SHP77 treated with DMSO at 0.1 percent for 48 hours (cell line): Measurements from ENCODE around the gene NCCRP1.

Experiments used
- DNase-seq: peaks from one replicate; lab custom pipeline; 2025; lab: John Stamatoyannopoulos, UW

NCCRP1 gene, protein sequence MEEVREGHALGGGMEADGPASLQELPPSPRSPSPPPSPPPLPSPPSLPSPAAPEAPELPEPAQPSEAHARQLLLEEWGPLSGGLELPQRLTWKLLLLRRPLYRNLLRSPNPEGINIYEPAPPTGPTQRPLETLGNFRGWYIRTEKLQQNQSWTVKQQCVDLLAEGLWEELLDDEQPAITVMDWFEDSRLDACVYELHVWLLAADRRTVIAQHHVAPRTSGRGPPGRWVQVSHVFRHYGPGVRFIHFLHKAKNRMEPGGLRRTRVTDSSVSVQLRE

DNA sequence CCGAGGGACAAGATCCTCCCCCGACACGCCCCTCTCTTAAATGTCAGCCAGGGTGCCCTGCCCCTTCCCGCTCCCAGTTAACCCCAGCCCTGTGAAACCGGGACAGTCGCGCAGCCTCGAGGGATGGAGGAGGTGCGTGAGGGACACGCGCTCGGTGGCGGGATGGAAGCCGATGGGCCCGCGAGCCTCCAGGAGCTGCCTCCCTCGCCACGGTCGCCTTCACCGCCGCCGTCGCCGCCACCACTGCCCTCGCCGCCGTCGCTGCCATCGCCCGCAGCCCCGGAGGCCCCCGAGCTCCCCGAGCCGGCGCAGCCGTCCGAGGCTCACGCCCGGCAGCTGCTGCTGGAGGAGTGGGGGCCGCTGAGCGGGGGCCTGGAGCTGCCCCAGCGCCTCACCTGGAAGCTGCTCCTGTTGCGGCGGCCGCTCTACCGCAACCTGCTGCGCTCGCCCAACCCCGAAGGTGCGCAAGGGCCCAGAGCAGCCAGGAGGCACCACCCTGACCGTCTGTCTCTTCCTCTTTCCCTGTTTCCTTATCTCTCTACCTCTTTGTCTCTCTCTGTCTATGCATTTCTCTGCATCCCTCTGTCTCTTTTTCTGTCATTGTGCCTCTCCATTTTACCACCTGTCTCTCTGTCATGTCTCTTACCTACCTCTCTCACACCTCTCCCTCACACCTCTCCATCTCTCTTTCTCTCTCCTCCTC lies at the start of gene NCCRP1:
TSS of gene NCCRP1 (plus strand) at position 105 of the 703 bp plus-strand sequence. CDS start at position 124, 19 bp downstream.
- no peak for DNase-seq

DNA sequence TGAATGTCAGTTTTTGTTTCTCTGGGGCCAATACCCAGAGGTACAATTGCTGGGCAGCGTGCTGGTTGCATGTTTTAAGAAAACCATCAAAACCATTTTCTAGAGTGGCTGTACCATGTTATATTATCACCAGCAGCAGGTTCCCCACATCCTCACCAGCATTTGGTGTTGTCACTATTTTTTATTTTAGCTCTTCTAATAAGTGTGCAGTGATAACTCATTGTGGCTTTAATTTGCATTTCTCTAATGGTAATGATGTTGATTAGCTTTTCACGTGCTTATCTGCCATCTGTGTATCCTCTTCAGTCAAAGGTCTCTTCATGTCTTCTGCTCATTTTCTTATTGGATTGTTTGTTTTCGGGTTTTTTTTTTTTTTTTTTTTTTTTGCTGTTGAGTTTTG lies 49.3 kb upstream of the NCCRP1 start:
- no peak for DNase-seq

DNA sequence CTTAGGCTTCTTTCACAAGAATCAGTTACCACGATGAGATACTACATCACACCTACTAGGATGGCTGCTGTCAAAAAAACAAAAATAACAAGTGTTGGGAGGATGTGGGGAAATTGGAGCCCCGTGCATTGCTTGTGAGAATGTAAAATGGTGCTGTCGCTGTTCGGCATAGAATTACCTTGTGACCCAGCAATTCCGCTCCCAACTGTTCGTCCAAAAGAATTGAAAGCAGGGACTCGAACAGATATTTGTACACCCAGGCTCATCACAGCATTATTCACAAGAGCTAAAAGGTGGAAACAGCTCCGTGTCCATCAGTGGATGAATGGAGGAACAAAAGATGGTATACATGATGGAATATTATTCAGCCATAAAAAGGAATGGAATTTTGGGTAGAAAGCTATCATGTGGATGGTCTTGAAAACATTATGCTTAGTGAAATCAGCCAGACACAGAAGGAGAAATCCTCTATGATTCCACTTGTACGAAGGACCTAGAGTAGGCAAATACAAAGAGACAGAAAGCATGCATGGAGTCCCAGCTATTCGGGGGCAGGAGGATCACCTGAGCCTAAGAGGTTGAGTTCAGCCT lies 47.7 kb upstream of the NCCRP1 start:
- no peak for DNase-seq

DNA sequence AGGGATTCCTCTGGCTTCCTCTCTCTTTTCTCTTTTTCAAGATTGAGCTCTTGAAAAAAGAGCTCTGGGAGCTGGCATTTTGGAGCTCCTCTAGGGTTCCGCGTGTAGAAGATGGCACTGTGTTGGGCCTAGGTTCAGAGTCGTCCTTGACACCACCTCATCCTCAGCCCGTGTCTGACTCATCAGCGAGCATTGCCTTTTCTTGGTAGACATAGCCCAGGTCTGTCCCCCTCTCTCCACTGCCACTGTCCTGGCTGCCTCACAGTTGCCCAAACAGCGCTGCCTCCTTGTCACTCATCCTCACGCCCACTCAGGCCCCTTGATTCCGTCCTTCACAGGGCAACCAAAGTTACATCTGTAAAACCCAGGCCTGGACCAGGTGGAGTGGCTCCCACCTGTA lies 46.5 kb upstream of the NCCRP1 start:
- no peak for DNase-seq

DNA sequence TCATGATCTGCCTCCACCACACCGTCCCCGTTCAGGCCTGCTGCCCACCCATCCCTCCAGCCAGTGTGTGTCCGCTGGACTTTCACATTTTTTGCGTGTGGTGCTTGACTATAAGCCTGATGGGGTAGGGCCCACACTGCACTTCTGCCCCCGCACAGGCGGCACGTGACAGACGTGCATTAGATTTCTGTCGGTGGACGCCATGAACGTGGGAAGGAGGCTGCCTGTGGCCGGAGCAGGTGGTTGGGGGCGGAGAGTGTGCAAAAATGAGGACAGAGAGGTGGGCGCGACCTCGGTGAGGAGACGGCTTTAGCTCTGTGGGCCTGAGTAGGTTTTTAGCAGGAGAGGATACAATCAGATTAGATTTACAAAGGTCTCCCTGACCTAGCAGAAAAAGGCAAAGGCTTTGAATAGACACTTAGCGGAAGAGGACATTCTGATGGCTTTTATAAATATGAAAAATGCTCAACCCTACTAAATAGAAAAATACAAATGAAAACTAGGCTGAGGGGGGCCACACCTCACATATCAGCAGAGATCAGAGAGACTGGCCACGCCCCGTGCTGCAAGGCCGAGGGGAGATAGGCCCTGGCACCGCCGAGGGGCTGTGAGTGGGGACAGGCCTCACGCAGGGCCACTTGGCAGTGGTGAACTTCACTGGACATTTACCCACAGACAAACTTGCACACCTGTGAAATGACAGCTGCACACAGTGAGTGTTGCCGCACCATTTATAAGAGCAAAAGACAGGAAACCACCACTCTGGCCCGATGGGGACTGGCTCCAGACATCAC lies 45.8 kb upstream of the NCCRP1 start:
- DNase-seq, result no peak

DNA sequence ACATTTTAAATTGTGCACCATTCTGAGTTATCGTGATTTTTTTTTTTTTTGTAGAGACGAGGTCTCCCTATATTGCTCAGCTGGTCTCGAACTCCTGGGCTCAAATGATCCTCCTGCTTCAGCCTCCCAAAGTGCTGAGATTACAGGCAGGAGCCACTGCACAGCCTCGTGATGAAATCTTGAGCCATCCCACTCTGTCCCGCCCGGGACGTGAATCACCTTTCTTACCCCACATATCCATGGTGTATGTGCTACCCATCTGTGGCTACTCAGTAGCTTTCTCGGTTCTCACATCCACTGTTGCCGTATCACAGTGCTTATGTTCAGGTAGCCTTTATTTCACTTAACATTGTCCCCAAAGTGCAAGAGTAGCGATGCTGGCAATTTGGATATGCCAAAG lies 44.7 kb upstream of the NCCRP1 start:
- no peak for DNase-seq

DNA sequence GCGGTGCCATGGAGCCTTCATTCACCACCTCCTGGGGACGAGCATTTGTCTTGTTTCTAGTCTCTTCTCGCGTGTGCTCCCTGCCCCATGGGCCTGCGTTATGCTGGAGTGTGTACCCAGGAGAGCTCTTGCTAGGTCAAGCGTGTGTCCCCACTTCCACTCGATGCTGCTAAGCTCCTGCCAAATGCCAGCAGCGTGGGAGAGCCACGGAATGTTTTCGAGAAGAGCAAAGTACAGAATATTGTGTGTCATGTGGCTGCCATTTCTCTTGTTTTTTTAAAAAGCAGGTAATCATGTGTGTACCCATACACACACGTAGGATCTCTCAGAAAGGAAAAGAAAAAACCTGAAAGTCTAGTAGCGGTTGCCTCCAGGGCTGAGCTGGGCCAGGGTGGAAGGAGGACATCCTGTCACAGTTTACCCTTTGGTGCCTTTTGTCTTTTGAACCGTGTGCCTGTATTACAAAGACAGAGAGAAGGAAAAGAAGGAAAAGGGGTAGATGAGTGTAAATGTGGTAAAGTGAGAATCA lies 42.6 kb upstream of the NCCRP1 start:
- DNase-seq, result no peak

DNA sequence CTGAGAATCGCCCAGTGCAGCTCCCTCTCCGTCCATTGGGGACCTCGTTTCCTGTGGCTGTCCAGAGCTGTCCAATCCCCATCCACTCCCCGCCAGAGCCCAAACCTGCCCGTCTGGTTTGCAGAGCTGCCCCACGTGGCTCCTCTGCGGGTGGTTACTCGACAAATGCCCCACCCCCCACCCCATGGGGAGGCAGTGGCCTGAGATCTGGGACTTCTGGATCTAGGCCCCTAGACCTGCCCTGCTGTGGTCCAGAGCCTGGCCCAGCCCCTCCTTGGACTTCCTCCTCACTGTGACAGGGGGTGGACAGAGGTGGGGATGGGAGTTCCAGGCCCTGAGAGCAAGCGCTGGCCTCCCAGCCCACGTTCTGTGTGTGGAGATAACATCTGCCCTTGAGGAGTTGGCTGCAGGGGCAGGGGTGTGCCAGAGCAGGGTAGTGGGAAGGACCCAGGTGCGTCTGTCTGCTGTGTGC lies 42.1 kb upstream of the NCCRP1 start:
- DNase-seq, result no peak

DNA sequence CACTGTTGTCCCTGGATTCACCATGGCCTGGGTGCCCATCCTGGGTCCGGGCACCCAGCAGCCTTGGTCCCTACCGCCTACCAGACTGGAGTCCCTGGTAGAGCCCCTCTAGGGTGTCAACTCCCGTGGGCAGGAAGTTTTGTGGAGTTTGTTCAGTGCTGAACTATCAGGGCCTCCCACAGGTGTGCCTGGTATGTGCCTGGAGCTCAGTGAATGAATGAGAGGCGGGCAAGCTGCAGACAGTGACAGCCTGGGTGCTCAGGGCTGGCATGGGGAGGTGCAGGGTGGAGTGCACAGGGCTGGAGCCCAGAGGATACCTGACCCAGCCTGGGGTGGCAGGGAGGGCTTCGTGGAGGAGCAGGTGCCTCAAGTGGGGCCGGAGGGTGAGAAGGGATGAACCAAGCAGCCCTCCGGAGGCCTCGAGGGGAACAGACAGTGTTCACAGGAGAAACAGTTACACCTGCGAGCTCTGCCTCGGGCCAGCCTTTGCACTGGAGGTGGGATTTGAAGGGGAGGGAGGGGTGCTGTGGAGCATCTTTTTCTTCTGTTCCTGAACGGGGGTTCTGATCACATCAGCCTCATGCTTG lies 41.6 kb upstream of the NCCRP1 start:
- no peak for DNase-seq

DNA sequence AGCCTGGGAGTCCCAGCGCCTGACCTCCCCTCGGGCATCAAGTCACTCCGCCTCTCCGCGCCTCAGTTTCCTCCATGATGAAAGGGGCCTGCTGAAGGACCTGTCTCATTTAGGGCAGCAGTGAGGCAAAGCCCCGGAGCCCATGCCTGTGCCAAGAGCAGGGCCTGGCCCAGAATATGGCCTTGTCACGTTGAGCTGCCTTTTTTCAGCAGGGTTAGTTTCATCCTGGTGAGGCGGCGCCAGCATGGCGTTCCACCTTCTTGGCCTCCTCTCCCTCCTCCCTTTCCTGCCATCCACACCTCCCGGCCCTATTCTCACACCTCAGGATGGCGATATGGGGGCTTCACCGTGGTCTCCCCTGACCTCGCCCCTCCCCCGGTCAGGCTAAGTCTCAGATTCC lies 41.0 kb upstream of the NCCRP1 start:
- DNase-seq, result no peak

DNA sequence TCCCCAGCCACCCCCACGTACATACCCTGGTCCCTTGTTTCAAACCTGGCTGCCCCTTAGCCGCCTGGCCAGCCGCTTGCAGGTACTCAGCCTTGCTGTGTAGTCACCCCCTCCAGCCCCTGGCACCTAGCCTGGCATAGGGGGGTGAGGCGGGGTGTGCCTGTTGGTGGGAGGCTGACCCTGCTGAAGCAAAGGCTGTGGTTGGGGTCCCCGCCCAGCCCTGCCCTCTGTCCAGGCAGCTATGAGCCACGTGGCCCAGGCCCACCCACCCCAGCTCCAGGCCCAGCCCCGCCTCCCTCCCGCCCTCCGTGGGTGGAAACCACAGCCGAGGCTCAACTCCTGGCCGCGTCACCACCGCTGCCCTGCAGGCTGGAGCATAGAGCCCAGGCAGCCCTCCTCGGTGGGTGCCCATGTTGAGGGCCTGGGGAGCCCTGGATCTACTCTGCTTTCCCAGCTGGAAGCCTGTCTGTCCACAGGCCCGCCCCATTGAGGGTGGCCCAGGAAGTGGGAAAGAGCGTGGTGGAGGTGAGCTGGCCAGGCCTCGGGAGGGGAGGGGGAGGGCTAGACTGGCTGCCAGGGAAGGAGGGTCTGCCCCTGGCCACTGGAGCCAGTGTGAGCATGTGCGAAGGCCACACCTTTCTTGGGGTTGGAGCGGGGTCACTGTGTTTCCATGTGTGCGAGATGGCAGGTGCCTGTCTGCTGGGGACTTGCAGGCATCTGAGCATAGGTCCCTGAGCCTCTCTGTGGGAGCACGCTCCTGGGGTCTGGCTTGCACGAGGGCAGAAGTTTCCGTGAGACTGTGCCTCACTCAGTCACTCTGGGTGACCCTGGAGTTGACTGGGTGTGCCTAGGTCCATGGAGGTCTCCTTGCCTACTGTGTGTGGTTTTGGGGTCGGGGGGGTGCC lies 40.2 kb upstream of the NCCRP1 start:
- DNase-seq, result no peak

DNA sequence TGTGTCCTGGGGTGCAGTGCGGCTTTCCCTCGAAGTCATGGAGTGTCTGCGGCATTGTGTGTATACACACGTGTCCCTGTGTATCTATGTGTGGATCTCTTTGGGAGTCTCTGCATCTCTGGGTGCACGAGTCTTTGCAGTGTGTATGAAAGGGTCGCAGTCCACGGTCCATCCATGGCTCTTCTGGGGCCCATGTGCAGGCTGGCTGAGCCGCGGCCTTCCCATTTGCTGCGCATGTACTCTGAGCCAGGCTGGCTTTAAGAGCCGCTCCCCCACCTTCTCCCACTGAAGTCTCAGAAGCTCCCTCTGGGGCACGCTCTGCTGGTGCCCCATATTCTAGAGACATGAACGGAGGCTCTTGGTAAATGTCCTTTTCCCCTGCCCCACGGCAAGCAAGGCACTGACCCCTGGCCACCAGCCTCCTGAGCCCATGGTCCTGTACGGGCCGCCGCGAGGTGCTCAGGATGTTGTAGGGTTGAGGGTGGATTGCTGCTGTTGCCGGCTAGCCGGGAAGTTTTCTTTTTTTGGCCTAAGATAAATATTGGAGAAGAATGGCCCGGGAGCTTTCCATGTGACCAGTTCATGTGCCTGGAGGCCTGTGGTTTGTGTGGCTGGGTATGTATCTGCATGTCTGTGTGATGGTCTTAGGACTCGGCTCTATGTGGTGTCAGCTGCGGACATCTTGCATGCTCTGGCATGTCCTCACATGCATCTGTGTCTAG lies 39.3 kb upstream of the NCCRP1 start:
- no peak for DNase-seq

DNA sequence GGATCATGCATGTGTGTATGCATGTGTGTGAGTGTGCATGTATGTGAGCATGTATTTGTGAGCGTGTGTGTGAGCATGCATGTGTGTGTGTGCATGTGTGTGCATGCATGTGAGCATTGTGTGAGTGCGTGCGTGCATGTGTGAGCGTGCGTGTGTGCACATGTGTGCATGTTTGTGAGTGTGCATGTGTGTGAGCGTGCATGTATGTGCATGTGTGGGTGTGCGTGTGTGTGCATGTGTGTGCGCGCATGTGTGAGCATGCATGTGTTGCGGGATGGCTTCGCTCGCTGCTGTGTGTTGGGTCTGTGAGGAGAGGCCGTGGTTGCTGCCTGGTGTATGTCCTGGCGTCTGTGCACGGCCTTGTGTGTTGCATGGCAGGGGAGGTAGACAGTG lies 38.8 kb upstream of the NCCRP1 start:
- no peak for DNase-seq

DNA sequence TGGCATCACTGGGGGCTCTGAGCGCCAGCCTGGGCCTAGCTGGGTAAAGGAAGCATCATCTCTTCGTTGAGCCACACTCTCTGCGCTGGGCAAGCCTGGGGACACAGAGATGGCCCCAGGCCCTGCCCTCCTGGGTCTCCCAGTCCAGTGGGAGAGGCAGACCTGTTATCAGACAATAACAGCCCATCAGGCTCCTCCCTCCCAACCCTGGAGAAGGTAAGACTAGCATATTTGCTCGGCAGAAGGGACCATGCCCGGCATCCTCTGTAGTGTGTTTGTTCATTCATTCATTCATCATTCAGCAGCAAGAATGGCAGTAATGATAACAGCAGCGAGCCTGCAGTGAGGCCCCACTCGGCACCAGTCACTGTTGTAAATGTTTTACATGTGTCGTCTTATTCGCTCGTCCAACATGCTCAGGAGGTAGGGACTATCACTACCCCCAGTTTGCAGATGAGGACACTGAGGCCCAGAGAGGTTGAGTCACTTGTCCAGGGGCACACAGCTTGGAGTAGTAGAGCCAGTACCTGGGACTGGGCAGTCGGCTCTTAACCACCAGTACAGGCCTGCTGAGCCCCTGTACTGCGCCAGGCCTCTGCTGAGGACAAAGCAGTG lies 38.0 kb upstream of the NCCRP1 start:
- DNase-seq, result no peak

DNA sequence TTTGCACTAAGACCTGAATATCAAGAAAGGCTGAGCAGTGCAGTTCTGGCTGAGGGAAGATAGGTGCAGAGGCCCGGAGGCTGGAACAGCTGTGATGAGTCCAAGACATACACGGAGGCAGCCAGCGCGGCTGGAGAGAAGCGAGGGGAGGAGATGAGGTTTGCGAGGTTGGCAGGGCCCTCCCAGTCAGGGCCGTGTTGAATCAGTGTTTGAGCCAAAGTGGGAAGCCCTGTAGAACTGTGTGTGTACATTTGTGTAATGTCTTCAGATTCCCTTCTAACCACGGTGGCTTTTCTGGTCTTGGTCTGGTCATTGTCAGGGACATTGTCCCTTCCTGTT lies 36.3 kb upstream of the NCCRP1 start:
- DNase-seq, result no peak

DNA sequence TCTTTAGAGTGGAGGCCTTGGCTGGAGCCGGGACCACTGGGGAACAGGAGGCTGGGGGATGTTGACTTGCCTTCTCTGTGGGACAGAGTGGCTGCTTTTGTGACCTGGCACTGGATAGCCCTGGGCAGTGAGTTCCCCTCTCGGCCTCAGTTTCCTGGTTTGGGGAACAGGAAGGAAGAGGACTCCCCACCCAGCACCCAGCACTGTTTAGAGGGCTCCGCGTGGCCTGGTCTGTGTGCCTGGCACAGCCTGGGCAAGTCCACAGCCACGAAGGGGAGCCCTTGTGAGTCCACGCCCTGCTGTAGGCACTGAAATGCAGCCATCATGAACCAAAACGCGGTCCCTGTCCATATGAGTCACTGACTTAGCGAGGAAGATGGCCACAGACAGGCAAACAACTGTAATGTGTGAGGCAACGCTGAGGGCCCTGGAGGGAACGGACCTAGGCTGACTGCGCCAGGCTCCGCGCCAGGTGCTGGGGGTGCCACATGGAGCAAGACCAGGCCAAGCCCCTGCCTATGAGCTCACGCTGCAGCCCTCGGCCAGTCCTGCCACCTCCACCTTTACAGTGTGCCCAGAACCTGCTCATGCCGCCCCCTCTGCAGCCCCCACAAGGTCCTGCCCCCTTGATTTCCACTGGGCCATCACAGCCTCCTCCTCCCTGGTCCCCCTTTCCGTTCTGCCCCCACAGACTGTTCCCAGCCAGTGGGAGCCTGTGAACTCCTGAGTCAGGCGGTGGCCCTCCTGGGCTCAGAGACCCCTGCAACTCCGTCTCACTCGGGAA lies 35.7 kb upstream of the NCCRP1 start:
- DNase-seq, result no peak

DNA sequence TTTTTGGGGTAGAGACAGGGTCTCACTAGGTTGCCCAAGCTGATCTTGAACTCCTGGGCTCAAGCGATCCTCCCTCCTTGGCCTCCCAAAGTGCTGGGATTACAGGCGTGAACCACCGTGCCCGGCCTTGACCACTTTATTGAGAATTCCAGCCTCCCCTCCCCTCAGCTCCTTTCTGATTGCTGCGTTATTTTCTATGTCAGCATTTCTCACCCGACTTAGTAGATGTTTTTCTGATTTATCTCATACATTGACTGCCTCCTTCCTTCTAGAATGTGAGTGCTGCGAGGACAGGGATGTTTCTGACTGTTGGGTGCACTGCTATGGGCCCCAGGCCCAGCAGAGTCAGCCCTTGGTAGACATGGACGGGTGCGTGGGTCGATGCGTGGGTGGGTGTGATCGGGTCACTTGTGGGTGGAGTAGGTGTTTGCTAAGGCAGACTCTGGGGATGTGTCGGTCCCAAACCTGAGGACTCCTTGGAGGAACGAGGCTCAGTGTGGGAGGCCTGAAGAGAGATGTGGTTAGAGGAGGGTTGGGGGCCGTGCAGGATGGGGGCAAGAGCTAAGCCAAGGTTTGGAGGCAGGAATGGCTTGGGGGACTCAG lies 34.2 kb upstream of the NCCRP1 start:
- DNase-seq, result no peak

DNA sequence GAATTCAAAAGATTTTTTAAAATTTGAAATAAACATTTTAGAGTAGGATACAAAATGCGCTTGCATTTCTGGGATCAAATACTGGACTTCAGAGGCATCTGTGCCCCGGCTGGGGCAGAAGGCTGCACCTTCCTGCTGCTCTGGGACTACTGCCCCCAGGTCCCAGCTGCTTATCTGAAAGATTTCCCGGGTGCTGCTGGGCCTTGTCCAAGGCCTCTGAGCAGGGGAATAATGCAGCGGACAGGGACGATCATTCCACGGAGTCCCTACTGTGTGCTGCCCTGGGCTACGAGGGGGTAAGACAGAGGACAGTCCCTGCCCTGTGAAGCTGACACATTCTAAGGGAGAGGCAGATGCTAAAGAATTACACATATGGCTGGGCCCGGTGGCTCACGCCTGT lies 33.1 kb upstream of the NCCRP1 start:
- no peak for DNase-seq

DNA sequence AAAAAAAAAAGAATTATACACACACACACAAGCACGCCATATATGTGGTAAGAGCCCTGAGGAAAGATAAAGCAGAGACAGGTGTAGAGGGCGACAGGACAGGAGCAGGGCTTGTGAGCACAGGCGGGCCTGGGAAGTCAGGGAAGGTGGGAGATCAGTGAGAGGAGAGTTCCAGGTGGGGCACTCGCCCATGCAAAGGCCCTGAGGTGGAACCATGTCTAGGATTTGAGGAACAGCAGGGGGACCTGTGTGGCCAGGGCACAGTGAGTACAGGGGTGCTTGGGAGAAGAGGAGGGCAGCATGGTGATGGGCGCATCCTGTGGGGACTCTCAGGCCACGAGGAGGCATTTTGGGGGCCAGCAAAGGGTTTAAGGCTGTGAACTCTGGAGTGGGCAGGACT lies 32.5 kb upstream of the NCCRP1 start:
- DNase-seq, result no peak
